RPMI7951 (cell line): ENCODE data around the gene TMEM26. TPM values are rescaled to one million over a fixed set of nuclear protein-coding genes. Genes with fewer than 3 reads are reported as not detected.
"Not testable (repeated sequence)": the region's sequence is repeated elsewhere in the genome, so short reads cannot be mapped to it uniquely, and the experiment has no call there.

Experiments used
- DNase-seq: peaks from one replicate; pipeline ENCODE4 v3.0.0-alpha.2; 2012; ENCODE audit warnings: low read depth
- total RNA-seq: library from RNA; depleted of rRNA; stranded (reverse); fragments of >200 nt; shearing (Covaris generic); gene quantifications from 2 replicates; pipeline ENCODE4 v1.2.3, GENCODE V29; 2014

Gene TMEM26
- total RNA-seq, 1 experiment from 2014 or later: 1.2 TPM

GRCh38 chr10:61400524-61400923, 52.7 kb downstream of the TMEM26 start:
- no peak for DNase-seq

- no peak for DNase-seq
These were observed 53.8 kb downstream of the TMEM26 start for GRCh38 chr10:61399406-61399805.

GRCh38 chr10:61398366-61399129, 54.6 kb downstream of the TMEM26 start:
- DNase-seq: no peak

GRCh38 chr10:61397175-61397986, 55.8 kb downstream of the TMEM26 start:
- peak; percentile 54 for DNase-seq

GRCh38 chr10:61391281-61391680, 61.9 kb downstream of the TMEM26 start:
- DNase-seq: no peak

GRCh38 chr10:61390851-61391250, 62.3 kb downstream of the TMEM26 start:
- no peak for DNase-seq

- DNase-seq: no peak
These were observed 63.3 kb downstream of the TMEM26 start for GRCh38 chr10:61389887-61390286.

- not testable (repeated sequence) for DNase-seq
These were observed 64.2 kb downstream of the TMEM26 start for GRCh38 chr10:61388986-61389385.

- DNase-seq: no peak
These were observed 67.8 kb downstream of the TMEM26 start for GRCh38 chr10:61385231-61386001.

- not testable (repeated sequence) for DNase-seq
These were observed 72.0 kb downstream of the TMEM26 start for GRCh38 chr10:61381153-61381552.

- no peak for DNase-seq
These were observed 74.3 kb downstream of the TMEM26 start for GRCh38 chr10:61378865-61379264.

- DNase-seq: no peak
These were observed 76.2 kb downstream of the TMEM26 start for GRCh38 chr10:61376908-61377368.

- DNase-seq: no peak
These were observed 76.8 kb downstream of the TMEM26 start for GRCh38 chr10:61376377-61376776.

GRCh38 chr10:61366365-61366764, 86.8 kb downstream of the TMEM26 start:
- no peak for DNase-seq

- DNase-seq: no peak
These were observed 88.6 kb downstream of the TMEM26 start for GRCh38 chr10:61364619-61365018.

GRCh38 chr10:61363006-61363405, 90.2 kb downstream of the TMEM26 start:
- DNase-seq: peak; percentile 2

- DNase-seq: no peak
These were observed 93.7 kb downstream of the TMEM26 start for GRCh38 chr10:61359452-61359851.

- no peak for DNase-seq
These were observed 95.5 kb downstream of the TMEM26 start for GRCh38 chr10:61357687-61358086.
